NOMO-1 treated with DMSO at 0.1 percent for 48 hours (cell line): ENCODE data around the gene MEGF11.
"Not testable (repeated sequence)": the region's sequence is repeated elsewhere in the genome, so short reads cannot be mapped to it uniquely, and the experiment has no call there.

Experiments used
- DNase-seq: peaks from one replicate; lab custom pipeline; 2025; ENCODE audit not compliant: unreplicated experiment; lab: John Stamatoyannopoulos, UW

Gene MEGF11

GRCh38 chr15:66014635-66015182 is 238.8 kb downstream of the MEGF11 start:
- DNase-seq = peak; percentile 89

GRCh38 chr15:66014022-66014421 is 239.5 kb downstream of the MEGF11 start:
- DNase-seq = no peak

GRCh38 chr15:66008940-66009562 is 244.5 kb downstream of the MEGF11 start:
- peak; percentile 5 for DNase-seq

GRCh38 chr15:66007663-66008262 is 245.8 kb downstream of the MEGF11 start:
- DNase-seq = no peak

GRCh38 chr15:66006986-66007385 is 246.6 kb downstream of the MEGF11 start:
- no peak for DNase-seq

- peak; percentile 37 for DNase-seq
Measured at GRCh38 chr15:66004618-66005262, 248.8 kb downstream of the MEGF11 start.

- DNase-seq = not testable (repeated sequence)
Measured at GRCh38 chr15:66003129-66003528, 250.4 kb downstream of the MEGF11 start.

GRCh38 chr15:66001717-66002426 is 251.7 kb downstream of the MEGF11 start:
- no peak for DNase-seq

GRCh38 chr15:66001042-66001441 is 252.5 kb downstream of the MEGF11 start:
- no peak for DNase-seq

- no peak for DNase-seq
Measured at GRCh38 chr15:65998486-65998885, 255.1 kb downstream of the MEGF11 start.

GRCh38 chr15:65996901-65997300 is 256.6 kb downstream of the MEGF11 start:
- no peak for DNase-seq

- no peak for DNase-seq
Measured at GRCh38 chr15:65994832-65995231, 258.7 kb downstream of the MEGF11 start.

GRCh38 chr15:65993762-65994161 is 259.8 kb downstream of the MEGF11 start:
- no peak for DNase-seq

- no peak for DNase-seq
Measured at GRCh38 chr15:65993236-65993635, 260.3 kb downstream of the MEGF11 start.

- no peak for DNase-seq
Measured at GRCh38 chr15:65991721-65992483, 261.6 kb downstream of the MEGF11 start.

GRCh38 chr15:65990298-65990981 is 263.1 kb downstream of the MEGF11 start:
- DNase-seq = no peak

- DNase-seq = no peak
Measured at GRCh38 chr15:65987100-65987499, 266.4 kb downstream of the MEGF11 start.

GRCh38 chr15:65986416-65986815 is 267.1 kb downstream of the MEGF11 start:
- DNase-seq = no peak

GRCh38 chr15:65985387-65985786 is 268.2 kb downstream of the MEGF11 start:
- DNase-seq = no peak

GRCh38 chr15:65982627-65983322 is 270.8 kb downstream of the MEGF11 start:
- no peak for DNase-seq
